ENCODE results near the gene TET3.
"Not testable (repeated sequence)": the region's sequence is repeated elsewhere in the genome, so short reads cannot be mapped to it uniquely, and the experiment has no call there.

TET3 gene

DNA sequence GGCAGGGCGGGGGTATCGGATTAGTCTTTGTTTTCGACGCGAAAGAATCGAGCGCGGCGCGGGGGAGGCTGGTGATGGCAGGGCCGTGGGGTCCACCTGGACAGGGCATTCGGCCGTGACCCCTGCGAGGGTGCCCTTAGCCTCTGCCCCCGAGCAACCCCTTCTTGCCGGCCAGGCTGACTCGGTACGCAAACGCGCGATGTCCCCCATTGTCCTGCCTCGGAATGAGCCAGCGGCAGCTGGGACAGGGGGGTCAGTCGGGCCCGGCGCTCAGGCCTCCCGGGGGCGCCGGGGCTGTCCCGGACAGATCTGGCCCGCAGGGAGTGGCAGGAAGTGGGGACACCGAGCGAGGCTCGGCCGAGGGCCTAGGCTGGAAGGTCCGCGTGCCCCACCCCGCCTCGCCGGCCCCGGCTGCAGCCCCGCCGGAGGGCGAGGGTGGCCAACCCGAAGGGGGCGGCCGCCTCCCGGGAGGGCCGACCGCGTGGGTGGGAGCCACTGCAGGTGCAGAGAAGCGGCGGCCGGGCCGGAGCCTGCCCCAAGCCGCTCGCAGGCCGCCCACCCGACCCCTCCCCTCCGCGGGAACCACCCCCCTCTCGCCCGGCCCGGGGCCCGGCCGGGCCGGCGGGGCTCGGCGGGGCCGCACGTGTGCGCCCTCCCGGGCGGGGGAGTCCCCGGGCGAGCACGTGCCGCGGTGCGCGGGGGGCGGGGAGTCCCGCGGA is at the start of gene TET3:
Gene TET3 (plus strand): TSS at position 708 of the 719 bp plus-strand sequence. CDS start 1,494 bp downstream, outside the sequence.
- peaks cover under 1% of the 10 kb centered on the region for H3K9me3 Mint-ChIP-seq
- ATAC-seq, result peak; percentile 71

DNA sequence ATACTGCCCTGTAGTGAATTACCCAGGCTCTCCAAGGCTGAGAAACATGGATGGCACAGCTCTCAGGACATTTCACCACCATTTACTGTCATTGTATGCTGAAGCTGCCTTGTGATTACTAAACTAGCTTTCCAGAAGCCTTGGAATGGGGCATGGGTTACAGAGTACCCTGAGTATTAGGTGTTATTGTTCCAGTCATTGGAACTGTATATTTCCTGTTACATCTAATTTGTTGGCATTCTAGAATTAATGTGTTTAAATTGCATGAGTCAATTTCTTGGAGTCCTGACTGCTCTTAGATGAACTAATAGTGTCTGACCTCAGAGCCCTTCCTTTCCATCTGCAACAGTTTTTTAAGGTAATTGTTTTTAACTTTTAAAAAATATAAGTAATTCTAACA is 49.1 kb upstream of the TET3 start:
- Mint-ChIP-seq H3K4me1 (peaks cover 55% of the 10 kb centered on the region), H3K27me3 (no peaks in the 10 kb centered on the region), H3K27ac (peak overlapping the region; percentile 65), H3K4me3 (no peak overlapping the region), H3K36me3 (peaks cover 60% of the 10 kb centered on the region), H3K9me3 (no peaks in the 10 kb centered on the region)
- no peak for ATAC-seq

More for the DNA sequence above, at the start of gene TET3:
- Mint-ChIP-seq H3K36me3 (peaks cover 27% of the 10 kb centered on the region), H3K4me3 (peak within 1 kb of the TSS; percentile 87), H3K27me3 (no peaks in the 10 kb centered on the region), H3K4me1 (peaks cover 87% of the 10 kb centered on the region), H3K27ac (peak within 1 kb of the TSS; percentile 93)

DNA sequence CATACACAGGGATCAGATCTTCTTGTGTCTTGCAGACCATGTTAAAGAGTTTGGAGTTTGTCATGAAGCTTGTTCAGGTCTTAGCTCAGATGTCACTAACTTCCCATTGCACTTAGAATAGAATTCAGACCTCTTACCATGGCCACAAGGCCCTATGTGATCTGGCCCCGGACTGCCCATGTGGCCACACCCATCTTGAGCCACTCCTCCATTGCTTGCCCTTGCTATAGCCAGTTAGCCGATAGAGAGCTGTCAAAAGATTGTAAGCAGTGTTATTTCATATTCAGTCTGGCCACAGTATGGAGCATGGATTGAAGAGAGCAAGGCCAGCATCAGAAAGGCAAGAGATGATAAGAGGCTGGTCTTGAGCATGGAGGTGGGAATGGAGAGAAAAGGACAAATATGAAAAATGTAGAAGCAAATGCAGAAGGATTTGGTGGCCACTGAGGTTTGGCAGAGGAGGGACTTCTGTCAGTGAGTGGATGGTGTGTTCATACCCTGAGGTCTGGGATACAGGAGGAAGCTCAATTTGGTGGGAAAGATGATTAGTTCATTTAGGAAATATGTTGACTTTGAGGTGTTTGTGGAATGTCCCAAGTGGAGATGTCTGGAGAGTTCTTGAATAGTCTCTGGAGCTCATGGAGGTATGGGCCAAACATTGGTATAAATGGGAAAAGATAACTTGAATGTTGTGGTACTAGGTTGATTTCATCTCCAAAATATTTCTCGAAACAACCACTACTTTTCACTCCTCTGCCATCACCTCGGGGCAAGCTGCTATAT is 47.4 kb upstream of the TET3 start:
- Mint-ChIP-seq H3K9me3 (no peaks in the 10 kb centered on the region), H3K4me1 (peaks cover 46% of the 10 kb centered on the region), H3K27me3 (no peaks in the 10 kb centered on the region), H3K36me3 (peaks cover 51% of the 10 kb centered on the region), H3K27ac (no peak overlapping the region), H3K4me3 (no peak overlapping the region)
- ATAC-seq, result no peak

DNA sequence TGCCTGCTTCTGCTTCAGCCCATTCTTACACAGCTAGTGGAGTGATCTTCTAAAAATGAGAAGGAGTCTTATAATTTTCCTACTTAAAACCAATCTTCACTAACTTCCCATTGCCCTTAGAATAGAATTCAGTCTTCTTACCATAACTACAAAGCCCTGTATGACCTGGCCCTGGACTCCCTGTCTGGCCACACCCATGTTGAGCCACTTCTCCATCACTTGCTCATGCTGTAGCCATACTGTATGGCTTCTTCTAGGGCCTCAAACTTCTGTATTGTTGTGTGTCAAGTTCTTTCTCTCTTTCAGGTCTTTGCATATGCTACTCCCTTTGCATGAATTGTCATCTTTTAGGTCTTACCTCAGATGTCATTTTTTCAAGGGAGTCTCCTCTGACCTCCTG is 46.8 kb upstream of the TET3 start:
- H3K4me1 Mint-ChIP-seq, result peaks cover 48% of the 10 kb centered on the region
- no peak for ATAC-seq
- peaks cover 50% of the 10 kb centered on the region for H3K36me3 Mint-ChIP-seq
- H3K27ac Mint-ChIP-seq, result no peak overlapping the region
- no peaks in the 10 kb centered on the region for H3K9me3 Mint-ChIP-seq
- H3K27me3 Mint-ChIP-seq, result no peaks in the 10 kb centered on the region
- no peak overlapping the region for H3K4me3 Mint-ChIP-seq

DNA sequence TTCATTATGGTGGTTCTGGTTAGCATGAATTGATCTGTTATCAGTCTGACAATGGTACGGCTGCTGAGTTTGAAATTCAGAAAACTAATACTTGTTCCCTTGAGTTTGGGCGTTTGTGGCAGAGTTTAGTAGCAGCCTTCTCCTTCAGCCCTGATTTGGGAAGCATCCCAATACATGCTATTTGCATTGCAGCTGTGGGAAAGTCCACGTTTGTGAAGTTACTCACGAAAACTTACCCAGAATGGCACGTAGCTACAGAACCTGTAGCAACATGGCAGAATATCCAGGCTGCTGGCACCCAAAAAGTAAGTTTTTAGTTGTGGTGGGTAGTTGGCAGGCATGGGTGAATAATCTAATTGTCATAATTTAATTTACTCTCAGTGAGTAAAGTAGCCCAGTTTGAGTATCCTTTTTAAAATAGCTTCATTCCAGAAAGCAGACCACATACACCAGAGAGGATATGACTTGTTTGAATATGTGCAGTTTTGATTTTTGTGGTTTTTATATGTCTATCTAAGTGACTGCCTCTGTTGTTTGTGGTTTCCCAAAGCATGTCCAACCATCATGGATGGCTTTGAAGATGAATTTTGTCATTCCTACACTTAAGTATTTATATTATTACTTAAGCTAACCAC is 45.9 kb upstream of the TET3 start:
- Mint-ChIP-seq H3K4me3 (no peak overlapping the region), H3K4me1 (peaks cover 47% of the 10 kb centered on the region), H3K27ac (no peak overlapping the region), H3K27me3 (no peaks in the 10 kb centered on the region), H3K9me3 (no peaks in the 10 kb centered on the region), H3K36me3 (peaks cover 42% of the 10 kb centered on the region)
- no peak for ATAC-seq

DNA sequence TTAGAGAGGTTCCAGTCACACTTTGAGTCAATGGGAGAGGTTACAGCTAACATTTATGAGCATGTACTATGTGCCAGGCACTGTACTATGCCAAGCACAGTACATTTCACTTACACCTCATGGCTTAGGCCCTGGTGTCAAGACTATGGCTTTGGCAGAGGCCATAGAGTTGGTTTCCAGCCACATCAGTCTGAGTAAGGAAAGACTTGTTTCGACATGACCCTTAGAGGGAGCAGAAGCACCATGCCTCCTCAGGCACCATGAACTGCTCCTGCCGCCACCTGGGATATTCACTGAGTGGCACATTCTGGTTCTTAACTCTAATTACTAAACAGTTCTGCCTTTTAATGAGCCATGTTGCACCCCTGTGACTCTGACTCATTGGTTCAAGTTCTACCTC is 45.3 kb upstream of the TET3 start:
- Mint-ChIP-seq H3K4me1 (peaks cover 51% of the 10 kb centered on the region), H3K27ac (no peak overlapping the region), H3K36me3 (peaks cover 40% of the 10 kb centered on the region), H3K4me3 (no peak overlapping the region), H3K9me3 (no peaks in the 10 kb centered on the region), H3K27me3 (no peaks in the 10 kb centered on the region)
- no peak for ATAC-seq

DNA sequence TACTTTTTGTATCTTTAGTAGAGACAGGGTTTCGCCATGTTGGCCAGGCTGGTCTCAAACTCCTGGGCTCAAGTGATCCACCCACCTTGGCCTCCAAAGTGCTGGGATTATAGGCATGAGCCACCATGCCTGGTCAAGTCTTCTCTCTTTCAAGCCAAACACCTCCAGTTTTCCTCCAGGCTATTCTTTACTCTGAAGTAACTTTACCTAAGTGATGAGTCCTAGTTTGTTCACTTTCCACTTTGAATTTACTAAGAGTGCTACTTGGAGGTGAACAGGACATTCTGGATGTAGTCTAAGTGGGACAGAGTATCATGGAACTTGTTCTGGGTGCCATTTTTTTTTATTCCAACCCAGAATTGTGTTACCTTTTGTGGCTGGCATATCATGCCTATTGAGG is 44.6 kb upstream of the TET3 start:
- not testable (repeated sequence) for H3K9me3 Mint-ChIP-seq, H3K27ac Mint-ChIP-seq, H3K4me3 Mint-ChIP-seq, H3K27me3 Mint-ChIP-seq, ATAC-seq
- peaks cover 46% of the 10 kb centered on the region for H3K36me3 Mint-ChIP-seq
- H3K4me1 Mint-ChIP-seq, result peaks cover 58% of the 10 kb centered on the region

DNA sequence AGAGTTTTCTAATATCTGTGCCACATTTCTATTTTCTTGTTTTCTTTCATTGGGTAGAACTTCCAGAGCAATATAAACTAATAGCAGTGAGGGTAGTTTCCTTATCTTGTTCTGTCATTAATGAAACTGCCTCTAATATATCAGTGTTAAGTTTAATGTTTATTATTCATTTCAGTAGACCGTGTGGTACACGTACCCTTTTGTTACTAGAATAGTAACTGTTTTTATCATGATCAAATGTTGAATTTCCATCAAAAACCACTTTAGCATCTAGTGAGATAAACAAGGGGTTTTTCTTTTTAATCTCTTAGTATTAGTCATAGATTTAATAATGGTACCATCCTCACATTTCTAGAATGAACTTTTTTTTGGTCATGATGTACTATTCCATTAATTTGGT is 42.0 kb upstream of the TET3 start:
- no peak overlapping the region for H3K27ac Mint-ChIP-seq
- ATAC-seq, result no peak
- H3K9me3 Mint-ChIP-seq, result no peaks in the 10 kb centered on the region
- H3K36me3 Mint-ChIP-seq, result peaks cover 43% of the 10 kb centered on the region
- H3K27me3 Mint-ChIP-seq, result no peaks in the 10 kb centered on the region
- H3K4me1 Mint-ChIP-seq, result peaks cover 49% of the 10 kb centered on the region
- no peak overlapping the region for H3K4me3 Mint-ChIP-seq

DNA sequence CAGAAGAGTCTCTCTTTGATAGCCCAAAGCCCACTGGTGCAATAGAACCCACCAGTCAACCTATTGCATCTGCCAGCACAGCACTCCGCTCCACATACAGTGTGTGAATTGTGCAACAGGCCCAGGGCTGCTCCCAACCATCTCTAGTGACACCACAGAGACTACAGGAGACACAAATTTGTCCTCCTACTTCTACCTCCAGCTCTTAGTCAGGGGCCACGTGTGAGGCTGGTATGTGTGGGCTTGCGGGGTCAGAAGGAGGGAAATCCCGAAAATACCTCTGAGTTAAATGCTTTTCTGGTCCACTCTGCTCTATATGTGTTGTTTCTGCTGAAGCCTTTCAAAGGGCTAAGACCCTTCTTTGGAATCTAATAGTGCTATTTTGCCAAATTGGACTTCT is 40.0 kb upstream of the TET3 start:
- peak; percentile 76 for ATAC-seq
- Mint-ChIP-seq H3K9me3 (no peaks in the 10 kb centered on the region), H3K4me1 (peaks cover 55% of the 10 kb centered on the region), H3K27ac (peak overlapping the region; percentile 57), H3K4me3 (no peak overlapping the region), H3K27me3 (no peaks in the 10 kb centered on the region), H3K36me3 (peaks cover 45% of the 10 kb centered on the region)

DNA sequence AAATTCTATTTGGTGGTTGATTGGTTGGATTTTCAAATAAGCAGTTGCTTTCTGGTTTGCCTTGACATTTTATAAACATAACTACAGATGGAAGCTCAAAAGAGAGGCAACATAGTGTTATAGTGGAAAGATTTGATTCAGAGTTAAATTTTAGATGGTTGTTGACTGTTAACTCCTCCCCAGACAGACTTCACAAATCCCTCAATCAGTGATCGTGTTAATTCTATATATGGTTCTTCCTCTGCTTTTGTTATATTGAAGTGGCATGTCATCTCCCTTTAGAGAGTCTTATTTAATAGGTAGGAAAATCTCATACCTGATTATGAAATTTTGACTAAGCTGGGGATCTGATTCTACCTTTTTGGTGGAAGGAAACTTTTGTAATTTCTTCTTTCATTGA is 38.5 kb upstream of the TET3 start:
- Mint-ChIP-seq H3K27me3 (no peaks in the 10 kb centered on the region), H3K36me3 (peaks cover 49% of the 10 kb centered on the region), H3K4me3 (no peak overlapping the region), H3K27ac (no peak overlapping the region), H3K4me1 (peaks cover 62% of the 10 kb centered on the region), H3K9me3 (no peaks in the 10 kb centered on the region)
- no peak for ATAC-seq

DNA sequence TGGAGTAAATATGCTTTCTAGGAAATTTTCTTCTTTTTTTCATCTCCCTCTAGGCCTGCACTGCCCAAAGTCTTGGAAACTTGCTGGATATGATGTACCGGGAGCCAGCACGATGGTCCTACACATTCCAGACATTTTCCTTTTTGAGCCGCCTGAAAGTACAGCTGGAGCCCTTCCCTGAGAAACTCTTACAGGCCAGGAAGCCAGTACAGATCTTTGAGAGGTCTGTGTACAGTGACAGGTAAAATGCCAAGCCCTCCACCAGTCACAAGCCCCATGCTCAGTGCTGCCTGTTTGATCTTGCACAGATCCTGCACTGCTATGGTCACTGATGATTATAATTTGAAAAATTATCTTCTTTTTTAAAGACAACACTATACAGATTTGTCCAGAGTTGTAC is 38.0 kb upstream of the TET3 start:
- H3K9me3 Mint-ChIP-seq, result no peaks in the 10 kb centered on the region
- H3K4me3 Mint-ChIP-seq, result no peak overlapping the region
- H3K36me3 Mint-ChIP-seq, result peaks cover 49% of the 10 kb centered on the region
- H3K27me3 Mint-ChIP-seq, result no peaks in the 10 kb centered on the region
- H3K27ac Mint-ChIP-seq, result no peak overlapping the region
- H3K4me1 Mint-ChIP-seq, result peaks cover 62% of the 10 kb centered on the region
- ATAC-seq, result no peak

DNA sequence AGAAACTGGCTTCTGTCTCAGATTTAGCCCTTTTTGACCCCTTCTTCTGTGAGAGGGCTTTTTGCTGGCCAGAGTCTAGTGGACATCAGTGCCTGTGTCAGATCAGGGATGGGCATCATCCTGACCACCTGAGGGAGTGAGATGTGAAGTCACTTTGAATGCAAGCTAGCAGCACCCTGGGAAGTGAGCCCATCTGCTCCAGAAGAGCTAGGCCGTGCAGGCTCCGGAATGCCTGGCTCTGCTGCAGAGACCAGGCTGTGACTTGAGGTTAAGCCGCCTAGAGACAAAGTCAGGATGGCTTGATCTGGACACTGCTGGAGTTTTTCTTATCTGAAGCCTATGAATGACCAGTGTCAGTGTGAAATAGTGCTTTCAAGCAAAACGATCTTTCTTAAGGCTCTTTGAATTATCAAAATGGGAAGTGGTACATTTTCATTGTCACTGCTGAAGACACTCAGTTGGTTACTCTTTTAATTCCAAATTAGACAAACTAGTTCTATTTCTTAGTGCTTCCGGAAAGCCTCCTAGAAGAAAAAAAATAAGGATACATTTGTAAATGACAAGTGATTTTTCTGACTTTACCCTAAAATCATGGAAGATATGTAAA is 37.2 kb upstream of the TET3 start:
- Mint-ChIP-seq H3K36me3 (peaks cover 55% of the 10 kb centered on the region), H3K4me3 (no peak overlapping the region), H3K9me3 (no peaks in the 10 kb centered on the region), H3K27me3 (no peaks in the 10 kb centered on the region), H3K27ac (no peak overlapping the region), H3K4me1 (peaks cover 67% of the 10 kb centered on the region)
- no peak for ATAC-seq

DNA sequence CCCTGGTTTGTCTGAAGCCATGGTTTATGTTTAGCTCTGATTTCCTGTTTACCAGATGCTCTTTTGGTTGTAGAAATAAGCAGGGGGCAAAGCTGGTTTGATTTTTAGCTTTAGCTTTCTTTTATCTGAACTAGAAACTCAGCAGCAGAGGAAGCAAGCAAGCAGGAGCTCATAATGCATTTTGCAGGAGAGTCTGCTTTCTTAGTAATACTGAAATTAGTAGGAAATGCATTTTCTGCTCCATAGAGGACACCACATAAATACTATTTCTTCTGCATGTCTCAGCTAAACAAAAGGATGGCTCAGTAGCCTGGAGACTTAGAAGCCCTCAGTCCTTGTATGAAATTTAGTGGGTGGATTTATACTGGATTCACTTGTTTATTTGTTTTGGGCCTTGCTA is 34.9 kb upstream of the TET3 start:
- Mint-ChIP-seq H3K4me3 (no peak overlapping the region), H3K4me1 (peaks cover 53% of the 10 kb centered on the region), H3K36me3 (peaks cover 62% of the 10 kb centered on the region), H3K27ac (peak overlapping the region; percentile 40), H3K9me3 (no peaks in the 10 kb centered on the region), H3K27me3 (no peaks in the 10 kb centered on the region)
- ATAC-seq, result no peak

DNA sequence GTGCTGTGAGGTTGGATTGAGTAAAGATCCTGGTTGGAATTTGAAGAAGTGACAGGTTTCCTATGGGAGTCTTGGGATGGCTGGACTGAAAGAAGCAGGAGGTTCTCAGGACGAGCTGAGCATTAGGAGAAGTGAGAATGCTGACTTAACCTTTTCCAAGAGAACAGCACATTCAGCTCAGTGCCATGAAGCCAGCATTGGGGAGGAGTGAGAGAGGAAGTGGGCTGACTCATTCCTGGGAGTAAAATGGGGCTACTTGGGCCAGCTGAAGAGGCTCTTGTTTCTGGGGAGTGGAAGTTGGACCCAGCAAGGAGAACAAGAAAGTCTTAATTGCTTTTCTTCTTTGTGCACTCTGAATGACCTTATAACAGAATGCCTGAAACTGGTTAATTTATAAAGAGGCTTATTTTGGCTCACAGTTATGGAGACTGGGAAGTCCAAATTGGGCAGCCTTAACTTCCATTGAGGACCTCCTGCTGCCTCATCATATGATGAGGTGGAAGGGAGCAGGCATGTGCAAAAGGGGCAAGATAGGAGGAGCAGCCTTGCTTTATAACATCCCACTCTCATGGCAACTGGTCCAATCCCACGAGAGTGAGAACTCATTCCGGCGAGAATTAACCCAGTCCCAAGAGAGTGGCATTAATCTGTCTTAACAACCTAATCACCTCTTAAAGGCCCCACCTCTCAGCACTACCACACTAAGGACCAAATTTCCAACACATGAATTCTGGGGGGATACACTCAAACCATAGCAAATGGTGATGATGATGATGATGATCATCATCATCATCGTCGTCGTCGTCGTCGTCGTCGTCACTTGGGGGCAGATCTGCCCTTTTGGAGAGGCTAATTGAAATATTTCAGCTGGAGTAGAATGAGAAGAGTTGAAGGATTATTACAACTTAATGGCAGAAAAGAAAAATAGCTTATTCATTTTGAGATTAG is 31.9 kb upstream of the TET3 start:
- Mint-ChIP-seq H3K36me3 (peaks cover 70% of the 10 kb centered on the region), H3K4me1 (peaks cover 38% of the 10 kb centered on the region), H3K27me3 (no peaks in the 10 kb centered on the region), H3K4me3 (no peak overlapping the region), H3K9me3 (no peaks in the 10 kb centered on the region), H3K27ac (peak overlapping the region; percentile 40)
- no peak for ATAC-seq
